ENCODE measurements around the gene ST6GAL1.
"Not testable (repeated sequence)": the region's sequence is repeated elsewhere in the genome, so short reads cannot be mapped to it uniquely, and the experiment has no call there.

Gene ST6GAL1

DNA sequence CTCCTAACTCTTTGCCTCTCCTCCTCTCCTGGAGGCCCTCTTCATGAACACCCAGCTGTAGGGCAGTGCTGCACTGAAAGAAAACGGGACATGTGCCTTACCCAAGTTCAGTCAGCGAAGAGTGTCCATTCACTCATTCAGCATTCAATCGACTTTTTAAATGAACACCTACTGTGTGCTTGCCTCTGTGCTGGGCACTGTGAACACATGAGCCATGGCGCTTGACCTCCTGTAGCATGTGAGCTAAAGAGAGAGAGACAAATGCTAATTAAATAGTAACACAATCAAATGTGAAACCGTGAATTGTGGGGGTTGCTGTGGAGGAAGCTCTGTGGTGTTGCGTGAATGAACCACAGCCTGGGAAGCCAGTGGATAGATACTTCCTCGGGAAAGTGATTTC lies 43.4 kb downstream of the ST6GAL1 start:
- no peak for DNase-seq

DNA sequence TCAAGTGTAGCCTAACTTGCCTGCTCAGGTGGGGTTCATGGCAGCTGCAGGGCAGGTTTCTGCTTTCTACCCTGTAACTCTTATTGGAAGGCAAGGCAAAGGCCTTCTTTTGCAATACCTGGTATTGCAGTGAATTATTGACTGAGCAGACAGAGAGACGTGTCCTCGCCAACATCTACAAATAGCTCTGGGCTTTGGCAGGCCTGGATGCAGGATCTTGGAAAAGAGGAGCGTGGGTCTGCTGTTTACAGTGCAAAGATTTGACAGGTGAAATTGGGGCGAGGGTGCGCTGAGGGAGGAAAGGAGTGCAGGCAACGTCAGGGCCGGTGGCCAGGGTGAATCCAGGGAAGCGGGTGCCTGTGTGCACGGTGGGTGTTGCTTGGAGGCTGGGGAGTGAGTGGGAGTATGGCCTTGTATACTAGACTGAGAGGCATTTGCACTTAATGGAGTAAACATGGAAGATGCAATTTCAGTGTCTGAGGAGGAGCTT lies 44.5 kb downstream of the ST6GAL1 start:
- DNase-seq = no peak

DNA sequence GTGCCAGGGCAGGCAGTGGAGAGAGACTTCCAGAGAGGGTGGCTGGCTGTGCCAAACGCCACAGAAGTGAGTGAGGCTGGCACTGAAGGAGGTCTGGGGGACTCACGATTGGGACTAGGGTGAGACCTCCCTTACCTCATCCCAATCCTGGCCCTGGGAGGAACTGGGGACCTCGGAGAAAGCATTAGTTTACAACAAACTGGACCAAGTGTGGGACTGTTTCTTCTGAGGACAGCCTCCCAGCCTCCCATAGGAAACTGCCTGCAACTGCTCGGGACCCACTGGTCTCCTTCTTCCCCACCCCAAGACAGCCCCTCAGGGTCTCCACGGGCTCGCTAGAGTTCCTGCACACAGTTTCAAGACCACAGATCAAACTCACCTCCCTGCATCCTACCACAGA lies 45.4 kb downstream of the ST6GAL1 start:
- no peak for DNase-seq

DNA sequence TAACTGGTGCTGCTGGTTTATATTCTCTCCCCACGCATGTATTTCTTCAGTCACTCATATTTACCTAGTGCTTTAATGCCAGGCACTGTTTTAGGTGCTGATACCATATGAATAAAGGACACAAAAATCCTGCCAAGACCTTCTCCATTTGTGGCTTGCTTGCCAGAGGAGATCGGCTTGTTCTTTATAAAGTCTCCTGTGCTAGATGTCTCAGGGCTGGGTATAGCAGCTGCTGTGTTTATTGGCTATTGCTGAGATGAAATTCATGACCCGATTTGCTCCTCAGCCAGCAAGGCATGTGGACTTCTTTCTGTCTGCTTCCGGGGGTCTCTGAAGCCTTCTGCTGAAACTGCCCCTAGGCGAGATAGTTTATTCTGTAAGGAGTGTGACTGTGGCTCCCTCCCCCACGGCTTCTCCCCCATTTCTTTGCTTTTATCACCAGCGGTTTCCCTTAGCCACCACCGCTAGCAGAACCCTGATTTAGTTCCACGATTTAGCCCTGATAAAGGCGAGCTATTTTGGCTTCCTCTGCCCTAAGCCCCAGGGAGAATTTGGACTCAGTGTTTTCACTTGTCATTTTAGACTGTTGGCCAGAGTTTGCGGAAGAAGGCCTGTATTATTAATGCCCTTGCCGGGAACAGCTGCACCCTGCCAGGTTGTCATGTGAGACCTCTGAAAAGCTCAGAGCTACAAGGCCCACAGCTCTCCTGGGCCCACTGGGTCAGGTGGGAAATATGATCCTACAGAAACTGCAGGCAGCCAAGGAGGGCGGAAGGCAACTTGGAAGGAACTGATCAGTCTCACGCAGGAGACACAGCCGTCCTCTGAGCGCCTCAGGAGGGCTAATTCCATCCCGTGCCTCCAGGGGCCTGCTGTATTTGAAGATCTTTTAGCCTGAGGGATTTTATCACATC lies 46.8 kb downstream of the ST6GAL1 start:
- peak; percentile 70 for DNase-seq

DNA sequence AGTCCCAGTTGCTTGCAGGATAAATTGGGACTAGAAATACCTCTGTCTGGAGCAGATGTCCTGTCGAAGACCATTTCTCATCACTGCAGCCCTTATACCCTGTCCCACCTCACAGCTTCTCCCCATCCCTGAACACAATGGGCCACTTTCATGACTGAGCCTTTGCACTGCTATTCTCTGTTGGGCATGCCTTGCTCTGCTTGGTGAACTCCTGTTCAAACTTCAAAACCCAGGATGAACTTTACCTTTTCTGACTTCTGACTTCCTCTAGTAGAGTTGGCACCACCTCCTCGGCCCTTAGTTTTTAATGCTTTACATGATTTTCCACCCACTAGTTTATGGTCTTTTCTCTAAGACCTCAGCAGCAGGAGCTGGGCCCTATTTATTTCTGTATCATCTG lies 48.4 kb downstream of the ST6GAL1 start:
- no peak for DNase-seq

DNA sequence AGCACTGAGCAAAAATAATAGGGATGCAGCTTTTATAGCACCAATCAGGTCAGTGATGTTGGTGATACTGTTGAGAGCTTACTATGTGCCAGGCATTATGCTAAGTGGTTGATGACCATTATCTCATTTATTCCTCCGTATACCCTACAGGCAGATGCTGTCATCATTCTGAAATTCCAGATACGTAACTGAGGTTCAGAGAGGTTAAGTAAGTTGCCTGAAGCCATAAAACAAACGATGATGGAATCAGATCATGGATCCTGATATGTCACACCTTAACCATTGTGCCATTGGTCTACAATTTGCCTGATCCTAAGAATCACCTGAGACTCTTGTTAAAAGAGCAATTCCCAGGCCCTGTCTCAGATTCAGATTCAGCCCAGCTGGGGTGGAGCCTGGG lies 49.5 kb downstream of the ST6GAL1 start:
- no peak for DNase-seq

DNA sequence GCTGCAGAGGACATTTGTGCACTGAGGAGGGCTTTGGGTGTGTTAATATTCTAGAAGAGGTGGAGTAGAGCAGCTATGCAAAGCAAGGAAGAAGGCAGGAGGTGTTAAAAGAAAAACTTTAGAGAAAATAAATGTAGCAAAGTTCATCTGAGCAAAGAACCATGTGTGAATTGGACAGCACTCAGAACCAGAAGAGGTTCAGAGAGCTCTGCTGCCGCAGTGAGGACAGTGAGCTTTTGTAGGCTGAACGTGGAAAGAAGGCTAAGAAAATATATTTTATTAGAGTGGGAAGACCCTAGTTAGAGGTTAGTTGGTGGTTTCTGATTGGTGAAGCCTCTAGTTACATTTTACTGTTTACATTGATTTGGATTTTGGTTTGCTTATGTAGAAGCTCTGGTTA lies 50.7 kb downstream of the ST6GAL1 start:
- no peak for DNase-seq

DNA sequence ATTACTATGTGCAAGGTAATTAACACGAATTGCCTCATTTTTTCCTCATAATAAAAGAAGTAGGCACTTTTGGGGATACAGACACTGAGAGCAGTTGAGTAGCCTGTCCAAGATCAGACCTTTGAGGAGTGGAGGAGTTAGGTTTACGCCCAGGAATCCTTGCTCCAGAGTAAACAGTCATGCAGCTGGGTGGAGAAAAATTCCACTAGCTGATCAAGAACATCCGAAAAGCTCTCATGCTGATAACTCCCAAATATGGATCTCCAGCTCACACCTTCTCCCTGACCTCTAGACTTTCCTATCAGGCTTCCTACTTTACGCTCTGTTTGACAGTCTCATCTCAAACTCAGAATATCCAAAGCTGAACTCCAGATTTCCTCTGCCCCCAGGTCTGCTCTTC lies 53.3 kb downstream of the ST6GAL1 start:
- DNase-seq = no peak

DNA sequence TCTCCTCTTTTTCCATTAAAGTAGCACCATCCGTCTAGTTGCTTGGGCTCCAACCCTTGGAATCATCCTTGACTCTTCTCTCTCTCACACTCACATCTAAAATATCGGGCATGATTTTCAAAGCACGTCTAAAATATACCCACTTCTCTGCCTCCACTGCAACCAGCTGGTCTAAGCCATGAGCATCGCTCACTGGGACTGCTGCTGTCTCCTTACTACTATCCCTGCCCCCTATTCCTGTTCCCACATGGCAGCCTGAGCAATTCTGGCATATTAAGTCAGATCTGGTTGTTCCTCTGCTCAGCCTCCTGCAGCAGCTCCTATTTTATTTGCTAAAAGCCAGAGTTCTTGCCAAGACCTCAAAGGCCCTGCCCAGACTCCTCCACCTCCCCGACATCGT lies 53.7 kb downstream of the ST6GAL1 start:
- DNase-seq = no peak

DNA sequence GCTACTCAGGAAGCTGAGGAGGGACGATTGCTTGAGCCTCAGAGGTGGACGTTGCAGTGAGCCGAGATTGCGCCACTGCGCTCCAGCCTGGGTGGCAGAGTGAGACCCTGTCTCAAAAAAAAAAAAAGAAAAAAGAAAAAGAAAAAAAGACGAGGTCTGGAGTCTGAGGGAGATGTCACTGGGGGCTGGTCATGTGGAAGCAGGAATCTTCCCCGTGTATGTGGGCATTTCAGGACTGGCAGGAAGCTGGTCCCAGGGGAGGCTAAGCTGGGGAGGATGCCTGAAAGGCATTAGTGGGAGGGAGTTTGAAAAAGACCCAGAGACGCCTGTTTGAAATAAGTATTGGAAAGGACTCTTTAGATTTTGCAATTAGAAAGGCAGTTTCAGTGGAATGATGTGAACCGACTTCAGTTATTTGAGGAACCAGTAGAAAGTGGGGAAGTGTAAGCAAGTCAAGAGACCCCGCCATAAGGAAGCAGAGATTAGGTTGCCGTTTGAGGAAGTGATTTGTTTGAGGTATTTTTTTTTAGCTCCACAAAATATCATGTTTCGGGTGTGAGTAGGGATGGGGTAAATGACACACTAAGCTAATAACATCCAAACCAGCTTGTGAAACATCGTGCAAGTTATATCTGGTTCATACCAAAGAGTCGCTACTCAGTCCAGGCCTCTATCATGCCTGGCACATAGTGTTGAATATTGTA lies 55.5 kb downstream of the ST6GAL1 start:
- DNase-seq = peak; percentile 27

DNA sequence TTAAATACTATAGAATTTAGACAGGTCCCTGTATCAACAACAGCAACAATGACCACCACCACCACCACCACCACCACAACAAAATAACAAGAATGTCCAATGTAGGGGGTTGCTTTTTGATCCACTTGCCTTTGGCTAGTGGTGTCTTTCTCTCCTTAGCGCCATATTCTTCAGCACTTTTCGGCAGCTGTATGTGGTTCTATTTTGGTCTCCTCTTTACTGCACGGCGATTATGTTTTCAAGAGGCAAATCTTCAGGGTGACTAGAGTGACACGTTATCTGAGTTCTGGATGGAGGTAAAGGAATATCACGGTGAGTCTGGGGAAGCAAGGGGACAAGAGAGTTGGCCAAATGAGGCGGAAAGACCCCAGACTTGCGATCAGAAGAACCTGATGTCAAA lies 56.1 kb downstream of the ST6GAL1 start:
- no peak for DNase-seq

DNA sequence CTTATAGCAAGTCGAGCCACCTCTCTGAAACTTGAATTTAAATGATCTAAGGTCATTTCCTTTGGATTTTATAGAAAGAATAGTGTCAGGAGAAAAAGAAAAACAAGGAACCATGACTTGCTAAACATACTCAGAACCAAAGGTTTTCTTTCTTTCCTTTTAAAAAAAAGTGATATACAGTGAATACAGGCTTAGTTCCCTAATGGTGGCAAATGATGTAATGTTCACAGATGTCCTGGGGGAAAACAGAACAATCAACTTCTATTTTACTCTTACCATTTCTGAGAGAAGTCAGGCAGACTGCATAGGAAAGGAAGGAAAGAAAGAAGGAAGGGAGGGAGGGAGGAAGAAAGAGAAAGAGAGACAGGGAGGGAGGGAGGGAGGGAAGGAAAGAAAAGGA lies 56.5 kb downstream of the ST6GAL1 start:
- DNase-seq = no peak

DNA sequence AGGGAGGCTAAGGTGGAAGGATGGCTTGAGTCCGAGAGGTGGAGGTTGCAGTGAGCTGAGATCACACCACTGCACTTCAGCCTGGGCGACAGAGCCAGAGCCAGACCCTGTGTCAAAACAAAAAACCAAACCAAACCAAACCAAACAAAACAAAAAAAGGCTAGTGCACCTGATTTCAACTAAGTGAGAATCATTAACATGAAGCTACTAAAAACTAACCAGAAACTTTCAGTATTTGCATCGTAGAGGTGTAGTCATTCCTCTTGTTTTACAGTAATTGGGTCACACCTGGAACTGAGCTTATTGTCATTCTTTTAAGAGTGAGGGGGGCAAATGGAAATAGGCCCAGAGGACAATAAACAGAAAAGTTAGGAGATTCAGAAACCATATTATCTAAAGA lies 58.5 kb downstream of the ST6GAL1 start:
- no peak for DNase-seq

DNA sequence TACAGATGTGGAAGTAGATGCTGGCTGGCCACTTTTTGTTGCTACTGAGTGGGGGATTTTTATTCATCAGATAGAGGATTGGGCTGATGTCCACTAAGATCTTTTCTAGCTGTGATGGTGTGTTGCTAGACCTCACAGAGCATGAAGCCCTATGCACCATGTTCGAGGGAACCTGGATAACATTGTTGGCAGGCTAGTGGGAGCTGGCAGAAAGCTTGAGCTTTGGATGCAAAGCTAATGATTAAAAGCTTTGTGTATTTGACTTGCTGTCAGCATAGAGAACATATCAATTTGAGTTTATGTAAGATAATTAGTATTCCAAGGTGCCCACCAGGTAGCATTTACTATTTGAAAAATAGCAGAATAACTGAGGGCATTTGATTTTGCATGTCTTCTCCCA lies 59.1 kb downstream of the ST6GAL1 start:
- no peak for DNase-seq

DNA sequence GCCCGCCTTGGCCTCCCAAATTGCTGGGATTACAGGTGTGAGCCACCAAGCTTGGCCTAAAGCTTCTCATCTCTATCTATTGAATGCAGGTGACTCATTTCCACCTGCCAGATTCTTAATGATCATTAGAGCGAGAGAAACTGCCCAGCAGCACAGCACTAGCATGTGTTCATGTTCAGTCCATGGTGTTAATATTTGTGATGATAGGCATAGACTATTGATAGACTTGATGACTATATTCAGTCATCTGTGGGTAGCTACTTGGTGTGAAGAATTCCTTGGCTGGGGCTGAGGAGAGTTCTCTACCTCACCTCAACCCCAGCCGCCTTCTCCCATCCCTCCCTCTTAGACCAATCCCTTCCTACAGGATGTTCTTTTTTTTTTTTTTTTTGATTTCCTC lies 60.0 kb downstream of the ST6GAL1 start:
- no peak for DNase-seq

DNA sequence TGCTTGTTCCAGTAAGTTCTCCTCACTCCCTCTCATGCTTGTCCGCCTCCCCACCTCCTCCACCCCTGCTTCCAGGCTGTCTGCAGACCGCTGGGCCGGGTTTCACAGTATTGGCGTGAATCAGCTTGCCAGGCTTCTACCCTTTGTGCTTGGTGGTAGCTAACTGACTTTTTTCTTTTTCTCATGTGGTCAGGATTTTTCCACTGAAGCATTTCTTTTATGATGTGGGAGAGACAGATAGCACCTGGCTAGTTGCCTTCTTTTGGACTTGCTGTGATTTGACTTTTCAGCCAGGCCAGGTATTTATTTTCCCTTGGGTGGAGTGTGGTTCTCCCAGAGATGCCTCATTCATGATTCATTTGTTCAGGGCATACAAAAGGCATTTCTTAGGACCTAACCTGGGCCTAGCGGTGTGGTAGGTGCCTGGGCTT lies 60.6 kb downstream of the ST6GAL1 start:
- DNase-seq = no peak

DNA sequence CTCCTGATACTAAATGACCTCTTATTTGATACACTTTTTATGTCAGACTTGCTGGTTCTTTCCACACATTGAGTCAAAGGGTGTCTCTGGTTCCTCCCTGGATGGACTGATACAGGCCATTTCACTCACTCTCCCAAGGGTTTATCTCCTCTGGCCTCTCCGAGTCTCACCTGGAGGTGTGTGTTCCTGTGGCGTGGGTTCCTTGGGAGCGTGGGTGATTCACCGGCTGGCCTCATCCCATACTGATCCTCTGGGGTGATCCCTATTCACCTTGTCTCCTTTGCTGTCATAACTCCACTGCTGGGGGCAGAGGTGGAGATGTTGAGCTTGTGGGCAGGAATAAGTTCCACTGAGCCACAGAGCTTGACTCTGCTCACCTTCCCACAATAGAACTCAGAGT lies 61.1 kb downstream of the ST6GAL1 start:
- no peak for DNase-seq

DNA sequence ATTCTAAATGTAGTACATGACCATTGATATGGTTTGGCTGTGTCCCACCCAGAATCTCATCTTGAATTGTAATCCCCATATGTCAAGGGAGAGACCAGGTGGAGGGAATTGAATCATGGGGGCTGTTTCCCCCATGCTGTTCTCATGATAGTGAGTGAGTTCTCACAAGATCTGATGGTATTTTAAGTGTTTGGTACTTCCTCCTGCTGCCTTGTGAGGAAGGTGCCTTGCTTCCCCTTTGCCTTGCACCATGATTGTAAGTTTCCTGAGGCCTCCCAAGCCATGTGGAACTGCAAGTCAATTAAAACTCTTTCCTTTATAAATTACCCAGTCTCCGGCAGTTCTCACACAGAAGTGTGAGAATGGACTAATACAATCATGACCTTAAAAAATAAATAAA lies 61.8 kb downstream of the ST6GAL1 start:
- DNase-seq = not testable (repeated sequence)

DNA sequence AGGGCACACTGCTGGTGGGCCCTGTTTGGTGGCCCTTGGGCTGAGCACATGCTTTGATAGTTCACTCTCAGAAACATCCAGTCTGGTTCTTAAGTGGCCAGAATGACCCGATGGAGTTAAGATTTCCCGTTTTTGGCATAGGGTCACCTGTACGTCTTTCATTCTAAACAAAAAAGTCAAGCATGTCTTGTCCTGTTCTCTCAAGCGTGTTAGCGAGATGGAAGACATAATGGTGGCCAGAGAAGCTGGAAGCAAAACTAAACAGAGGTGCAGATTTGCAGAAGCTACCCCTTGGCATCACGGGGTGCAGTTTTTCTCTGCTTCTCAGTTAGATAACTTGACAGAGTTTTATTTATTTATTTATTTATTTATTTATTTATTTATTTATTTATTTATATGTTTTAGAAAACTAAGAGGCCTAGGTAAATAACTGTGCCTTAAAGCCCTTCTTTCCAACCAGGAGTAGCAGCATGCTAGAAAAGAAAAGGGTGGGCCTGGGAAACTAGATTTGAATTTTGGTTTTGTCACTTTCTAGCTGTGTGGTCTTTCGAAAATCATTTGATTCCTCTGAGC lies 63.0 kb downstream of the ST6GAL1 start:
- DNase-seq = no peak

DNA sequence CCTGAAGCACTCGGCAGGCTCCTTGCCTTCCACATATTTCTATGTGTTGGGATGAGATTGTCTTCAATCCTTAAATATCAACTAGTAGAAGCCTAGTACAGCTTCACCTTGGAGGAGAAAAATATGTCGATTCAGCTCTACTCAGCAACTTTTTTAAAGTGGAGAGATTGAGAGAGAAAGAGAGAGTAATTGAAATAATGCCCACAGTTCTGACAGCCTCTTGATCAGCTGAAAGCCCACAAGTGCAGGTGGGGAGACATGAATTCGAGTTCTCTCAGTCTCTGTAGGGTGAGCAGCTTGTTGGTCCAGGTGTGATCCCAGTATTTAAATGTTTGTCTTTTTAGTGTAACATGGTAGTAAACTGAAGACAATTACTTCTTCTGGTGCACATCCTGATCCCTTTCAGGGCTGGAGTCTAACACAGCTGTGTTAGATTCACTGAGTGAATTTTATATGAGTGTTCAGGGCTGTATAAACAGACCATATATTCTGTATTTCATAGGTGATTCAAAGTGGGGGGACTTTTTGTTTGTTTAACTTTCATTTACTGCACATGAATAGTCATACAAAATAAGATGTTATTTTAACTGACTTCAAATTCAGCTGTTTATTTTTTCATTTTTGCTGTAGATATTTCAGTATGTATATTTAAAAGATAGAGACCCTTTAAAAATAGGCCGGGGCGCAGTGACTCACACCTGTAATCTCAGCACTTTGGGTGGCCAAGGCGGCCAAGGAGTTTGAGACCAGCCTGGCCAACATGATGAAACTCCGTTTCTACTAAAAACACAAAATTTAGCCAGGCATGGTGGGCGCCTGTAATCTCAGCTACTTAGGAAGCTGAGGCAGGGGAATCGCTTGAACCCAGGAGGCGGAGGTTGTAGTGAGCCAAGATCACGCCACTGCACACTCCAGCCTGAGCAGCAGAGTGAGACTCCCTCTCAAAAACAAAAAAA lies 64.0 kb downstream of the ST6GAL1 start:
- DNase-seq = no peak

DNA sequence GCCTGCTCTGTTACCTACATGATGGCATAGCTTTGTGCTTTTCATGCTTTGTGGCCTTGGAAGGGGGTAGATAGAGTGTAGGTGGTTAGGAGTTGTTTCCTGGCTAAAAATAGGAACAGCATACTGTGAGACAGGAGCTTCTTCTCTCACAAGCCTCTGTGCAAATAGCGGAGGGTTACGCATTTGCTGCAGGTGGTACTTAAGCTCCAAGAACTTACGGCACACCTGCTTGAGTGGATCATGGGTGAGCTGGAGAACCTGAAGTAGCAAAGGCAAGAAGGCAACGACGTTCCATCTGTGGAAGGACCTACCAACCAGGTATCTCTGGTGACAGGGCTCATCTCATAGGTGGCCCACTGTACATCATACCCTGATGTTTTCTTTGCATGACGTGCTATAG lies 66.0 kb downstream of the ST6GAL1 start:
- DNase-seq = no peak

DNA sequence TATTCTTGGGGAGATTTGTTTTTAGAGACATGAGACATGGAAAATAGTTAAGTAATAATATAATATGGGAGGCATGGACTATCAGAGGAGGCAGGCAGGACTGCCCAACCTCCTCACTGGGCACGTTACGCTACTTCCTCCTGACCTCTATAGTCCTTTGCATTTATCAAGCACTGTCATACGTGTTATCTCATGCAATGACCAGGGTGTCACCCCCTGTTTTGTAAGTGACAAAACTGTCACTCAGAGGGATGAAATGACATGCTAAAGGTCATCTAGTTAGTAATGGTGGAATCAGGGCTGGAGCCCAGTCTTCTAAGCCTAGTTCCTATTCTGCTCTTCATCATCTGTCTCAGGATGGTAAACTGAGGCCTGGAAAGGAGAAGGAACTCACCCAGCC lies 66.7 kb downstream of the ST6GAL1 start:
- no peak for DNase-seq

DNA sequence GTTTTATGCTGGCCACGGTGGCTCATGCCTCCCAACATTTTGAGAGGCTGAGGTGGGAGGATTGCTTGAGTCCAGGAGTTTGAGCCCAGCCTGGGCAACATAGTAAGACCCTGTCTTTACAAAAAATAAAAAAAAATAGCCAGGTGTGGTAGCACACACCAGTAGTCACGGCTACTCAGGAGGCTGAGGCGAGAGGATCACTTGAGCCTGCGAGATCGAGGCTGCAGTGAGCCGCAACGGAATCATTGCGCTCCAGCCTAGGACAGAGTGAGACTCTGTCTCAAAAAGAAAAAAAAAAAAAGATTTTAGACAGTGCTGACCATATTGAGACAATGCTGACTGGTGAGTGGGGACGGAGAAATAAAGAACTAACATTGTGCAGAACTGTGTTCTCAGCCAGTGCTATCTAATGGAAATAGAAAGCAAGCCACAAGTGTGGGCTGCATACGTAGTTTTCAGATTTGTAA lies 67.2 kb downstream of the ST6GAL1 start:
- DNase-seq = no peak

Measured in eye (tissue), 1 donor.